ENCODE data around the gene NKX6-1.

GRCh38 chr4:84481077-84481859, 17.8 kb downstream of the NKX6-1 start:
- no peak for TF ChIP-seq FOXA1 (IDR thresholded peaks at IDR 0.05)
- TF ChIP-seq SP1 (IDR thresholded peaks at IDR 0.05) = no peak
- no peak for TF ChIP-seq TARDBP (IDR thresholded peaks at IDR 0.05)
